Psoas muscle (tissue), 8 donors: ENCODE data around the gene UBA1. TPM values are rescaled to one million over a fixed set of nuclear protein-coding genes. Genes with fewer than 3 reads are reported as not detected.
A peak's percentile ranks its signal among the peaks of the same experiment; 100 is the strongest.

Source experiments
- ATAC-seq, 4 donors: fragments of 200-7000 bp; cut with Tn5 transposase; one replicate each; pipeline ENCODE4 v1.9.1; 2020; ENCODE audit warnings: moderate library complexity in 3 of 4, mild to moderate bottlenecking in 2 of 4
- DNase-seq, 2 donors: peaks; one replicate each; pipeline ENCODE4 v3.0.0-alpha.2; 2020
- H3K27ac ChIP-seq: fragments of 200-600 bp; one replicate; pipeline ENCODE4 v1.8.0; 2022
- H3K27me3 ChIP-seq, 3 donors: fragments of 200-600 bp in 1 of 3; one replicate each; pipeline versions ENCODE4 v1.6.1 to v1.8.0; 2013 to 2022; ENCODE audit warnings: low read length in 2 of 3, mild to moderate bottlenecking in 2 of 3, moderate library complexity in 1 of 3; ENCODE audit not compliant: insufficient read depth in 3 of 3
- H3K36me3 ChIP-seq, 2 donors: fragments of 200-600 bp in 1 of 2; one replicate each; pipeline versions ENCODE4 v1.6.1 to v1.8.0; 2013 to 2022; ENCODE audit warnings: low read depth in 1 of 2, mild to moderate bottlenecking in 1 of 2, moderate library complexity in 1 of 2; ENCODE audit not compliant: insufficient read depth in 1 of 2
- H3K4me1 ChIP-seq: fragments of 200-600 bp; one replicate; pipeline ENCODE4 v1.8.0; 2022
- H3K4me3 ChIP-seq: fragments of 200-600 bp; one replicate; pipeline ENCODE4 v1.8.0; 2022; ENCODE audit warnings: mild to moderate bottlenecking
- H3K9me3 ChIP-seq: fragments of 200-600 bp; one replicate; pipeline ENCODE4 v1.8.0; 2022
- WGBS, 3 donors: extraction: QIAGEN DNeasy Blood & Tissue Kit; methylation state at CpG; one replicate each; pipeline versions ENCODE4 v1.1.6 to v1.1.7; 2013; 5-methylcytosine and 5-hydroxymethylcytosine counted together
- intact Hi-C, 2 donors: fragments of 100-400 bp; cut with DNase I; formaldehyde crosslinking; loops; one replicate each; pipeline versions ENCODE4 v1.11.0 to v1.14.2; 2022
- polyA plus RNA-seq, 3 donors: library from polyadenylated mRNA; stranded (reverse); fragments of 200-250 nt; gene quantifications; one replicate each; pipeline ENCODE4 v1.2.3, GENCODE V29; 2013
- total RNA-seq, 4 donors: library from RNA; stranded (reverse); fragmentation: NEBNext Ultra II Directional in 2 of 4; extraction: Animal tissue kit (Norgen Biotek cat#: 25700) in 2 of 4; gene quantifications; one replicate each; pipeline versions ENCODE4 v1.2.1 to v1.2.4, GENCODE V29; 2021 to 2023
- TF ChIP-seq, protein P1 (sequence below): fragments of 200-600 bp; IDR thresholded peaks from one replicate; pipeline ENCODE4 v1.8.0; 2022; ENCODE audit warnings: antibody characterized with exemption
- donor health status: healthy with polysubstance abuse.
- donor health status: DM: no; HTN: no; CAD: no; lungs with moderate emphysema.
- donor health status: Bipolar disorder and iron deficiency.
- donor health status: healthy.
- donor health status: DM: yes; HTN: yes; CAD: no.
- donor health status: DM: no; HTN: no; CAD: no.
- donor health status: DM: no; HTN: no; CAD: no.
- donor health status: DM: yes; HTN: yes; CAD: no.

UBA1 gene
- total and polyA plus RNA-seq, 7 donors, result 96.2 to 230 (median 145) TPM

GRCh38 chrX:47234583-47234982 lies 41.0 kb downstream of the UBA1 start:
- H3K9me3 ChIP-seq, result no peaks in the 10 kb centered on the region
- TF ChIP-seq, protein P1, sequence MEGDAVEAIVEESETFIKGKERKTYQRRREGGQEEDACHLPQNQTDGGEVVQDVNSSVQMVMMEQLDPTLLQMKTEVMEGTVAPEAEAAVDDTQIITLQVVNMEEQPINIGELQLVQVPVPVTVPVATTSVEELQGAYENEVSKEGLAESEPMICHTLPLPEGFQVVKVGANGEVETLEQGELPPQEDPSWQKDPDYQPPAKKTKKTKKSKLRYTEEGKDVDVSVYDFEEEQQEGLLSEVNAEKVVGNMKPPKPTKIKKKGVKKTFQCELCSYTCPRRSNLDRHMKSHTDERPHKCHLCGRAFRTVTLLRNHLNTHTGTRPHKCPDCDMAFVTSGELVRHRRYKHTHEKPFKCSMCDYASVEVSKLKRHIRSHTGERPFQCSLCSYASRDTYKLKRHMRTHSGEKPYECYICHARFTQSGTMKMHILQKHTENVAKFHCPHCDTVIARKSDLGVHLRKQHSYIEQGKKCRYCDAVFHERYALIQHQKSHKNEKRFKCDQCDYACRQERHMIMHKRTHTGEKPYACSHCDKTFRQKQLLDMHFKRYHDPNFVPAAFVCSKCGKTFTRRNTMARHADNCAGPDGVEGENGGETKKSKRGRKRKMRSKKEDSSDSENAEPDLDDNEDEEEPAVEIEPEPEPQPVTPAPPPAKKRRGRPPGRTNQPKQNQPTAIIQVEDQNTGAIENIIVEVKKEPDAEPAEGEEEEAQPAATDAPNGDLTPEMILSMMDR, result no peak
- WGBS, 3 donors, result 51 to 74% (median 57%) methylated on average over 3 of the region's 3 CpGs
- no peaks in the 10 kb centered on the region for H3K27me3 ChIP-seq
- intact Hi-C loops, result no loop called here
- H3K36me3 ChIP-seq, result peaks cover 0 to 6% of the 10 kb centered on the region in 2 donors
- H3K4me1 ChIP-seq, result peaks cover 5% of the 10 kb centered on the region
- peak overlapping the region; percentile 91 for H3K27ac ChIP-seq
- DNase-seq (no peak), ATAC-seq (no peak)
- H3K4me3 ChIP-seq, result peak overlapping the region; percentile 71

DNA sequence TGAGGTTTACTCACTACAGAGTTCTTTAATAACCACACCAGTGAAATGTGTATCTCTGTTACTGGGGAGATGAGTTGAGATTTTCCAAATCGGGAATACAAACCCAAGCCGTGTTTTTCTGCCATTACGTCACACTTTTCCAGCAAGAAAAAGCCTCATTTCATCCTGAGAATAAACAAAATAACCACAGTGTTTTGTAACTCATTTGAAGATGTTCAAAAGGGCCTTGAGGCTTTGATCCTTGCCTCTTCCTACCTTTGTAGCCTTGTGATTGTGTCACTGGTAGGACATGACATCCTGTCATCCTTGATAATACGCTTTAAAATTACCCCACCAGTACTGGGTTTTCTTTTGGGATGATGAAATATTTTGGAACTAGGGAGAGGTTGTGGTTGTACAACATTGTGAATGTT lies 42.1 kb downstream of the UBA1 start:
- WGBS, 3 donors, result 44 to 76% (median 73%) methylated on average over 4 of the region's 4 CpGs
- no peak overlapping the region for H3K27ac ChIP-seq
- TF ChIP-seq, protein P1, result no peak
- intact Hi-C loops, result no loop called here
- DNase-seq (no peak), ATAC-seq (no peak)
- peaks cover 0 to 15% of the 10 kb centered on the region in 2 donors for H3K36me3 ChIP-seq
- no peaks in the 10 kb centered on the region for H3K9me3 ChIP-seq
- peaks cover 5% of the 10 kb centered on the region for H3K4me1 ChIP-seq
- H3K27me3 ChIP-seq, result no peaks in the 10 kb centered on the region
- no peak overlapping the region for H3K4me3 ChIP-seq

DNA sequence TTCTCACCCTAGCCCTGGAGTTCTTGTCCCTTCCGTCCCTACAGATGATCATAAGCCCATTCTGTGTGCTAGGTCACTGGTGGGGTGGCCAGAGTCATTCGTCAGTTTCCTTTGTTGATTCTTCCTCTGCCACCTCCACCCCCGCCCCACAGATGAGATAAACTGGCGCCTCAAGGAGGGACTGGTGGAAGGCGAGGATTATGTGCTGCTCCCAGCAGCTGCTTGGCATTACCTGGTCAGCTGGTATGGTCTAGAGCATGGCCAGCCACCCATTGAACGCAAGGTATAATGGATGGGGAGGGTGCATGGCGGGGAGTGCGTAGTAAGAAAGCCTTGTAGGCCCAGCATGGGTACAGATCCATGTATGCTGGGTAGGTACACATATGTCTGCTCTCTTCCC lies 45.6 kb downstream of the UBA1 start:
- Histone ChIP-seq H3K4me3 (no peak overlapping the region), H3K27me3 (no peaks in the 10 kb centered on the region), H3K27ac (no peak overlapping the region), H3K4me1 (no peaks in the 10 kb centered on the region), H3K36me3 (peaks cover 0 to 45% of the 10 kb centered on the region in 2 donors), H3K9me3 (no peaks in the 10 kb centered on the region)
- no peak for DNase-seq
- intact Hi-C loops, result no loop called here
- TF ChIP-seq, protein P1, result no peak
- WGBS, 3 donors, result 93 to 99% (median 94%) methylated on average over 8 of the region's 8 CpGs
- ATAC-seq, result no peak

GRCh38 chrX:47239898-47240545 lies 46.4 kb downstream of the UBA1 start:
- ATAC-seq, result no peak
- H3K4me3 ChIP-seq, result no peak overlapping the region
- intact Hi-C loops, result no loop called here
- no peaks in the 10 kb centered on the region for H3K27me3 ChIP-seq
- no peak overlapping the region for H3K27ac ChIP-seq
- no peaks in the 10 kb centered on the region for H3K9me3 ChIP-seq
- peaks cover 0 to 54% of the 10 kb centered on the region in 2 donors for H3K36me3 ChIP-seq
- TF ChIP-seq, protein P1, result no peak
- no peak for DNase-seq
- WGBS, 3 donors, result 97 to 98% (median 97%) methylated on average over 12 of the region's 12 CpGs
- no peaks in the 10 kb centered on the region for H3K4me1 ChIP-seq

DNA sequence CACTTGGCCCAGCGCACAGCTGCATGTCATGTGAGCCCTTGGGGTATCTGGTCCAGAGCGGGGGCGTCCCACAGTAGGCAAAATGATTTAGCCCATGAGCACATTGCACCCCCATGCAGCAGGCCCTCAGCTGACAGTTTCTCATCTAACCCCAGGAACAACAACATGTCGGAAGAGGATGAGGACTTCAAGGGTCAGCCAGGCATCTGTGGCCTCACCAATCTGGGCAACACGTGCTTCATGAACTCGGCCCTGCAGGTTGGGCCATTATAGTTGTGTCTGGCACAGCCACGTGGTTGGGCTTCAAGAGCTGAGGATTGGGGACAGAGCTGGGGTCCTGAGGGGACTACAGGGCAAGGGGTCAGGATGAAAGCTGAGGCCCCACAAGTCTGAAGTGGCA lies 47.0 kb downstream of the UBA1 start:
- Histone ChIP-seq H3K4me3 (no peak overlapping the region), H3K36me3 (peaks cover 0 to 60% of the 10 kb centered on the region in 2 donors), H3K27me3 (no peaks in the 10 kb centered on the region), H3K9me3 (no peaks in the 10 kb centered on the region), H3K27ac (no peak overlapping the region), H3K4me1 (no peaks in the 10 kb centered on the region)
- ATAC-seq (no peak), DNase-seq (no peak)
- intact Hi-C loops, result no loop called here
- WGBS, 3 donors, result 86 to 89% (median 89%) methylated on average over 7 of the region's 7 CpGs
- TF ChIP-seq, protein P1, result no peak
